ENCODE data around the gene TNS4.

DNA sequence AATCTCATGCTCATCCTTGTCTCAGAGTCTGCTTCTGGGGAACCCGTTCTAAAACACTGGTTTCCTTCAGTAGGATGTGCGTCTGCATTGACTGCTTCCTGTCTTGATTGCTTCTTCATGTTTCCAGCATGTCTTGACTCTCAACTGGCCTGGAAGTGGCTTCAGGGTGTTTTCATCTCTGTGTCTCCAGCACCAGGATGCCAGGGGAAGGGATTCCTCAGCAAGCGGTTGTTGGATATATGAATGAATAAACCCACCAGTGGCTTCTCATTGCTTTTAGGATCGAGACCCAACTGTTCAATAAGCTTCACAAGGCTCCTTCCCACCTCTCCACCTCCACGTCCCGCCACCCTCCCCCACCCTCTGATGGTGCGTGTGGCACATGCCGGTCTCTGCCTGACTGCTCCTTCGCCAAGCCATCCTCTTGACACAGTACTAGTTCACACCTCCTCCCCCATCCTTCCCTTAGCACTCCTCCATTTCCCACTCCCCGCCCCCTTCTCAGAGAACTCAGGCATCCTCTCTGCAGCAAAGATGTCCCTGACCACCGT, 14.1 kb upstream of the TNS4 start:
- TF ChIP-seq CTCF (IDR thresholded peaks at IDR 0.05), result no peak
- TF ChIP-seq ZFX (IDR thresholded peaks at IDR 0.05; ENCODE audit: borderline replicate concordance), result no peak

All from 22Rv1 (cell line).